Measurements from ENCODE around the gene CELA2A.

- no peak for TF ChIP-seq CTCF (optimal IDR thresholded peaks at IDR 0.05 in 1 of 3, IDR thresholded peaks at IDR 0.05 in 1 of 3, conservative IDR thresholded peaks at IDR 0.05 in 1 of 3; ENCODE audit: extremely low read depth in 1 of 3, insufficient read depth in 2 of 3, low read length in 3 of 3)
- TF ChIP-seq EZH2 (IDR thresholded peaks at IDR 0.05; ENCODE audit: low read length), result no peak
Measured at GRCh38 chr1:15423355-15424077, 33.0 kb upstream of the CELA2A start.

Data from keratinocyte (primary cell).